Neural cell (in vitro differentiated cells): Measurements from ENCODE around the gene ANAPC1. TPM values are rescaled to one million over a fixed set of nuclear protein-coding genes. Genes with fewer than 3 reads are reported as not detected.
"Not testable (repeated sequence)": the region's sequence is repeated elsewhere in the genome, so short reads cannot be mapped to it uniquely, and the experiment has no call there.

Experiments
- H2AFZ ChIP-seq: fragments of 200-600, 300-800 bp; sonication (generic), shearing (Covaris generic); 2 replicates; pipeline ENCODE4 v1.6.0; 2014; ENCODE audit warnings: low read depth, mild to moderate bottlenecking, antibody characterized with exemption, low read length, moderate library complexity
- H3F3A ChIP-seq: fragments of 200-600 bp; shearing (Covaris generic); 2 replicates; pipeline ENCODE4 v1.6.1; 2016; ENCODE audit warnings: mild to moderate bottlenecking, moderate library complexity, mixed read lengths, antibody characterized with exemption, low read length; ENCODE audit not compliant: insufficient read depth, poor library complexity, severe bottlenecking
- H3K27ac ChIP-seq: fragments of 200-600, 300-800 bp; sonication (generic), shearing (Covaris generic); 2 replicates; pipeline ENCODE4 v1.5.1; 2014; ENCODE audit warnings: mild to moderate bottlenecking, low read length, moderate library complexity
- H3K27me3 ChIP-seq: fragments of 300-800, 200-600 bp; sonication (generic), shearing (Covaris generic); 2 replicates; pipeline ENCODE4 v1.6.0; 2014; ENCODE audit warnings: mild to moderate bottlenecking, low read depth, low read length, moderate library complexity; ENCODE audit not compliant: insufficient read depth
- H3K36me3 ChIP-seq: fragments of 300-800, 200-600 bp; sonication (generic), shearing (Covaris generic); 2 replicates; pipeline ENCODE4 v1.5.1; 2014; ENCODE audit warnings: mild to moderate bottlenecking, antibody characterized with exemption, low read length, moderate library complexity; ENCODE audit not compliant: insufficient read depth
- H3K4me2 ChIP-seq: fragments of 300-800, 200-600 bp; sonication (generic), shearing (Covaris generic); 2 replicates; pipeline ENCODE4 v1.6.0; 2014; ENCODE audit warnings: mild to moderate bottlenecking, low read length
- H3K4me3 ChIP-seq: fragments of 300-800, 200-600 bp; sonication (generic), shearing (Covaris generic); 2 replicates; pipeline ENCODE4 v1.5.1; 2014; ENCODE audit warnings: mild to moderate bottlenecking, low read length, moderate library complexity
- H3K79me2 ChIP-seq: fragments of 200-600 bp; shearing (Covaris generic); replicated peaks from 2 replicates; pipeline ENCODE4 v1.6.0; 2014; ENCODE audit warnings: mild to moderate bottlenecking, low read length, moderate library complexity; ENCODE audit not compliant: insufficient read depth
- H3K9ac ChIP-seq: fragments of 300-800, 200-600 bp; sonication (generic), shearing (Covaris generic); 2 replicates; pipeline ENCODE4 v1.6.1; 2016; ENCODE audit warnings: mild to moderate bottlenecking, low read length, mixed read lengths
- H3K9me2 ChIP-seq: fragments of 200-600 bp; shearing (Covaris generic); 2 replicates; pipeline ENCODE4 v1.6.1; 2016; ENCODE audit warnings: mild to moderate bottlenecking, low read length, mixed read lengths; ENCODE audit not compliant: insufficient read depth
- H3K9me3 ChIP-seq: fragments of 200-600, 300-800 bp; sonication (generic), shearing (Covaris generic); 2 replicates; pipeline ENCODE4 v1.6.1; 2016; ENCODE audit warnings: mild to moderate bottlenecking, mixed run types, low read length, moderate library complexity, mixed read lengths
- H4K20me1 ChIP-seq: fragments of 200-600 bp; shearing (Covaris generic); 2 replicates; pipeline ENCODE4 v1.6.1; 2016; ENCODE audit warnings: mild to moderate bottlenecking, mixed run types; ENCODE audit not compliant: insufficient read depth
- CTCF ChIP-seq: fragments of 450-650 bp; IDR thresholded peaks from 2 replicates; pipeline ENCODE4 v1.5.1; 2014; ENCODE audit warnings: antibody characterized with exemption, mild to moderate bottlenecking, moderate library complexity; ENCODE audit not compliant: poor library complexity, severe bottlenecking
- polyA plus RNA-seq: library from polyadenylated mRNA; depleted of rRNA; stranded (reverse); fragments of >200 nt; gene quantifications from 2 replicates; pipeline ENCODE4 v1.2.3, GENCODE V29; 2014

Gene ANAPC1
- polyA plus RNA-seq, 1 donor from 2014 or later = 13.8 TPM

GRCh38 chr2:111865124-111865523 lies 18.9 kb downstream of the ANAPC1 start:
- H3K79me2 ChIP-seq, H3K9me3 ChIP-seq, H3K36me3 ChIP-seq, H3K27ac ChIP-seq, H2AFZ ChIP-seq, H3K4me3 ChIP-seq, H3K27me3 ChIP-seq, H4K20me1 ChIP-seq, H3K9ac ChIP-seq, H3K4me2 ChIP-seq, H3F3A ChIP-seq, H3K9me2 ChIP-seq: not testable (repeated sequence)

GRCh38 chr2:111860005-111860404 lies 24.0 kb downstream of the ANAPC1 start:
- not testable (repeated sequence) for H3K9me2 ChIP-seq, H3K9me3 ChIP-seq, H4K20me1 ChIP-seq, H3K36me3 ChIP-seq, H3F3A ChIP-seq, H3K27ac ChIP-seq, H3K4me2 ChIP-seq, H3K27me3 ChIP-seq, H3K79me2 ChIP-seq, H2AFZ ChIP-seq, H3K9ac ChIP-seq, H3K4me3 ChIP-seq

GRCh38 chr2:111852544-111852943 lies 31.4 kb downstream of the ANAPC1 start:
- not testable (repeated sequence) for H2AFZ ChIP-seq, H4K20me1 ChIP-seq, H3K79me2 ChIP-seq, H3K9me2 ChIP-seq, H3K4me3 ChIP-seq, H3K9ac ChIP-seq, H3K36me3 ChIP-seq, H3K4me2 ChIP-seq, H3K27me3 ChIP-seq, H3K9me3 ChIP-seq, H3K27ac ChIP-seq, H3F3A ChIP-seq

GRCh38 chr2:111850646-111851045 lies 33.3 kb downstream of the ANAPC1 start:
- H3K36me3 ChIP-seq, H3K4me2 ChIP-seq, H3K4me3 ChIP-seq, H3K9ac ChIP-seq, H4K20me1 ChIP-seq, H3K9me3 ChIP-seq, H3K79me2 ChIP-seq, H3K27me3 ChIP-seq, H2AFZ ChIP-seq, H3K9me2 ChIP-seq, H3F3A ChIP-seq, H3K27ac ChIP-seq: not testable (repeated sequence)
- TF ChIP-seq CTCF = peak; percentile 41

- H2AFZ ChIP-seq, H4K20me1 ChIP-seq, H3K27ac ChIP-seq, H3K9me2 ChIP-seq, H3K27me3 ChIP-seq, H3K9ac ChIP-seq, H3K4me2 ChIP-seq, H3K9me3 ChIP-seq, H3F3A ChIP-seq, H3K79me2 ChIP-seq, H3K4me3 ChIP-seq, H3K36me3 ChIP-seq: not testable (repeated sequence)
Measured at GRCh38 chr2:111839625-111840282, 44.2 kb downstream of the ANAPC1 start.

- not testable (repeated sequence) for H3F3A ChIP-seq, H3K9me2 ChIP-seq, H3K9ac ChIP-seq, H3K4me3 ChIP-seq, H2AFZ ChIP-seq, H3K27me3 ChIP-seq, H4K20me1 ChIP-seq, H3K27ac ChIP-seq, H3K36me3 ChIP-seq, H3K9me3 ChIP-seq, H3K4me2 ChIP-seq, H3K79me2 ChIP-seq
Measured at GRCh38 chr2:111838992-111839391, 45.0 kb downstream of the ANAPC1 start.

GRCh38 chr2:111834221-111834620 lies 49.8 kb downstream of the ANAPC1 start:
- not testable (repeated sequence) for H3K79me2 ChIP-seq, H4K20me1 ChIP-seq, H3K9me3 ChIP-seq, H3K36me3 ChIP-seq, H2AFZ ChIP-seq, H3K27ac ChIP-seq, H3K9ac ChIP-seq, H3K9me2 ChIP-seq, H3K27me3 ChIP-seq, H3F3A ChIP-seq, H3K4me2 ChIP-seq, H3K4me3 ChIP-seq
